IPS-15b (cell line): ENCODE measurements around the gene PNKD.

Experiments used
- H3K27me3 ChIP-seq: one replicate; pipeline ENCODE4 v1.6.1; 2013; ENCODE audit warnings: low read length; ENCODE audit not compliant: control insufficient read depth, insufficient read depth
- H3K36me3 ChIP-seq: one replicate; pipeline ENCODE4 v1.6.1; 2013; ENCODE audit warnings: low read length; ENCODE audit not compliant: control insufficient read depth, insufficient read depth
- H3K4me1 ChIP-seq: one replicate; pipeline ENCODE4 v1.6.1; 2013; ENCODE audit warnings: mild to moderate bottlenecking, low read length; ENCODE audit not compliant: control insufficient read depth, insufficient read depth
- H3K4me3 ChIP-seq: one replicate; pipeline ENCODE4 v1.5.1; 2013; ENCODE audit warnings: low read depth, low read length
- H3K9ac ChIP-seq: one replicate; pipeline ENCODE4 v1.6.1; 2013; ENCODE audit warnings: low read depth, mild to moderate bottlenecking, low read length
- H3K9me3 ChIP-seq: one replicate; pipeline ENCODE4 v1.6.1; 2013; ENCODE audit warnings: mild to moderate bottlenecking, low read length; ENCODE audit not compliant: control insufficient read depth, insufficient read depth

Gene PNKD

DNA sequence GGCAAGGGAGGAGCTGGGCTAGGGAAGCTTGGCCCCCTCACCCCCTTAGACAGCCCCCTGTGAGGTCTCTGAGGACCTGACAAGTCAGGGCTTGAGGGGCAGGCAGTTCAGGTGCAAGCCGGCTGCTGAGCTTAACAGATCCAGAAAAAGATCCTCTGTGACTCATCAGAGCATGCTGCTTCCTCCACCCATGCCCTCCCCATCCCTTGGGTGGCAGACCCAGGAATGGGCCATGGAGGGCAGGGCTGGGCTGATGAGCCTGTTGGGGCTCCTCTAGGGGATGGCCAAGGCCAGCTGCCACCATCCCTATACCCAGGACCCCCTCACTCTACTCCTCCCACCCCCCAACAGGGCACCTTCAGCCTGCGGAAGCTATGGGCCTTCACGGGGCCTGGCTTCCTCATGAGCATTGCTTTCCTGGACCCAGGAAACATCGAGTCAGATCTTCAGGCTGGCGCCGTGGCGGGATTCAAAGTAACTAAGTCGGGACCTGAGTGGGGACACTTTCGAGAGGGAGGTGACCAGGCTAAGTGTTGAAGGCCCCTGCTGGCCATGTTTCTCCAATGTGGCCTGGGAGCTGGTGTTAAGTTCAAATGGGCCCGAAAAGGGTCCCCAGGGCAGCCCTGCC is 113.7 kb downstream of the PNKD start:
- Histone ChIP-seq H3K27me3 (peaks cover 41% of the 10 kb centered on the region), H3K9me3 (no peaks in the 10 kb centered on the region), H3K4me3 (no peak overlapping the region), H3K36me3 (no peaks in the 10 kb centered on the region), H3K9ac (no peak overlapping the region), H3K4me1 (peaks cover 4% of the 10 kb centered on the region)

- H3K4me1 ChIP-seq: peaks cover 4% of the 10 kb centered on the region
These were observed 114.7 kb downstream of the PNKD start for GRCh38 chr2:218384975-218385374.

DNA sequence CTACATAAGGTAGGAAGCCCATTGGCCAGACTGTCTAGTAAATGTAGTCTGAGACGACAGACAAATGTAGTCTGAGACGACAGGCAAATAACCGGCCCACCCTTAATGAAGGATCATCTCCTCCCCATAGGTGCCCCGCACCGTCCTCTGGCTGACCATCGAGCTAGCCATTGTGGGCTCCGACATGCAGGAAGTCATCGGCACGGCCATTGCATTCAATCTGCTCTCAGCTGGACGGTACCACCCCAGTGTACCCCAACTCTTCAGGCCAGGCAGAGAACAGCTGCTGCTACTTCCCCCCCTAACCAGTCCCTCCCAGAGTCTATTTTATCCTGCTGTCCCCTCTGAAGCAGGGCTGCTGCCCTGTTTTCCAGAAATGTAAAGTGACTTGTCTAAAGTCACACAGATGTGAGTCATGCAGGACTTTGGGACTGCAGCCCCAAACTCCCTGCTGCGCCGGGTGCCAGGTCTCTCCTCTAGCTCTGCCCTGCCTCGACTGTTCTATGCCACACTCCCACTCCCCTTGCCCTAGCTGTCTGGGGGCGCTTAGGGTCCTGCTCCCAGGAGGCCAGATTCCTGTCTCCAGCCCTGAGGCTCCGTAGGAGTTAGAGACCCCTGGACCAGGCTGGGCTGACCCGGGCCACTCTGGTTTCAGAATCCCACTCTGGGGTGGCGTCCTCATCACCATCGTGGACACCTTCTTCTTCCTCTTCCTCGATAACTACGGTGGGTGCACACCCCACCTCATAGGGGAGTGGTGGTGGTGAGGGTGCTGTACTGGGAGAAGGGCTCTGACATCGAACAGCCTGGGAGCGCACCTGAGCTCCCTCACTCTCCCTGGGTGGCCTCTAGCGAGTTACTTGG is 116.4 kb downstream of the PNKD start:
- Histone ChIP-seq H3K9me3 (no peaks in the 10 kb centered on the region), H3K4me1 (peaks cover 4% of the 10 kb centered on the region), H3K4me3 (peak overlapping the region; percentile 70), H3K36me3 (no peaks in the 10 kb centered on the region), H3K27me3 (peaks cover 43% of the 10 kb centered on the region), H3K9ac (no peak overlapping the region)

More at GRCh38 chr2:218384975-218385374, 114.7 kb downstream of the PNKD start:
- Histone ChIP-seq H3K9me3 (no peaks in the 10 kb centered on the region), H3K9ac (no peak overlapping the region), H3K4me3 (no peak overlapping the region), H3K27me3 (peaks cover 43% of the 10 kb centered on the region), H3K36me3 (no peaks in the 10 kb centered on the region)

DNA sequence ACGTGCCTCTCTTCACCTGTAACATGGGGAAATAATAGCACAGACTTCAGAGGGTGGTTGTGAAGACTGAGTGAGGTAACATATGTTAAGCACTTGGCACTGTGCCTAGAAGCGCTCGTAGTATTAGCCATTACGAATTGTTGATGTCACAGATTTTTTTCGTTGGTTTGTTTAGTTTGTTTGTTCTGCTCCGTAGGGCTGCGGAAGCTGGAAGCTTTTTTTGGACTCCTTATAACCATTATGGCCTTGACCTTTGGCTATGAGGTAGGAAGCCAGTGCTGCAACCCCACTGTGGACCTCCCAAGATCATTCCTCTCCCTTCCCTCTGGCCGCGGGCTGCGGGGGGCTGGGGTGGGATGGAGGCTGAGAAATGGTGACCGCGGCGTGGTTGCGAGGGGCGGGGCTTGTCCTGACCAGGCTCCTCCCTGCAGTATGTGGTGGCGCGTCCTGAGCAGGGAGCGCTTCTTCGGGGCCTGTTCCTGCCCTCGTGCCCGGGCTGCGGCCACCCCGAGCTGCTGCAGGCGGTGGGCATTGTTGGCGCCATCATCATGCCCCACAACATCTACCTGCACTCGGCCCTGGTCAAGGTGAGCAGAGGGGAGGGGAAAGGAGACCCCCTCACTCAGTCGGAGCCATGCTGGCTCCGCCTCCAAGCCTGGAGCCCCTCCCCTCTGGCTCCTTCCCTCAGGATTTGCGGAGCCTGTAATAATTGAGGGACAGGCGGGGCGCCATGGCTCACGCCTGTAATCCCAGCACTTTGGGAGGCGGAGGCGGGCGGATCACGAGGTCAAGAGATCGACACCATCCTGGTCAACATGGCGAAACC is 117.3 kb downstream of the PNKD start:
- Histone ChIP-seq H3K9me3 (no peaks in the 10 kb centered on the region), H3K4me3 (peak overlapping the region; percentile 70), H3K9ac (peak overlapping the region; percentile 62), H3K4me1 (peaks cover 4% of the 10 kb centered on the region), H3K27me3 (peaks cover 36% of the 10 kb centered on the region), H3K36me3 (no peaks in the 10 kb centered on the region)

GRCh38 chr2:218389333-218390150 is 119.2 kb downstream of the PNKD start:
- H3K4me3 ChIP-seq: no peak overlapping the region
- H3K36me3 ChIP-seq: no peaks in the 10 kb centered on the region
- no peaks in the 10 kb centered on the region for H3K9me3 ChIP-seq
- H3K27me3 ChIP-seq: peaks cover 35% of the 10 kb centered on the region
- H3K4me1 ChIP-seq: peaks cover 6% of the 10 kb centered on the region
- no peak overlapping the region for H3K9ac ChIP-seq

DNA sequence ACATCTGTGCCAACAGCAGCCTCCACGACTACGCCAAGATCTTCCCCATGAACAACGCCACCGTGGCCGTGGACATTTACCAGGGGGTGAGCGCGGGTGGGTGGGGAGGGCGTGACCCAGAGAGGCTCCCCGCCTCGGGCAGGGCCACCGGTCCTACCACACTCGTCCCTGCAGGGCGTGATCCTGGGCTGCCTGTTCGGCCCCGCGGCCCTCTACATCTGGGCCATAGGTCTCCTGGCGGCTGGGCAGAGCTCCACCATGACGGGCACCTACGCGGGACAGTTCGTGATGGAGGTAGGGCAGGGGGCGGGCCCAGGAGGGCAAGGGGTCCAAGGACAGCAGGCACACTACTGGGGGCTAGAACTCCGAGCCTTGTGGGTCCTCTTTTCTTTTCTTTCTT is 120.9 kb downstream of the PNKD start:
- Histone ChIP-seq H3K27me3 (peaks cover 27% of the 10 kb centered on the region), H3K36me3 (no peaks in the 10 kb centered on the region), H3K4me3 (no peak overlapping the region), H3K4me1 (peaks cover 6% of the 10 kb centered on the region), H3K9me3 (no peaks in the 10 kb centered on the region), H3K9ac (no peak overlapping the region)

GRCh38 chr2:218392459-218392858 is 122.1 kb downstream of the PNKD start:
- H3K4me3 ChIP-seq: no peak overlapping the region
- H3K4me1 ChIP-seq: peaks cover 2% of the 10 kb centered on the region
- H3K27me3 ChIP-seq: peaks cover 26% of the 10 kb centered on the region
- H3K9ac ChIP-seq: no peak overlapping the region
- H3K9me3 ChIP-seq: no peaks in the 10 kb centered on the region
- H3K36me3 ChIP-seq: no peaks in the 10 kb centered on the region

- H3K9me3 ChIP-seq: no peaks in the 10 kb centered on the region
- peaks cover 31% of the 10 kb centered on the region for H3K27me3 ChIP-seq
- H3K4me3 ChIP-seq: no peak overlapping the region
- H3K9ac ChIP-seq: no peak overlapping the region
- H3K4me1 ChIP-seq: peaks cover 4% of the 10 kb centered on the region
- no peaks in the 10 kb centered on the region for H3K36me3 ChIP-seq
These were observed 122.7 kb downstream of the PNKD start for GRCh38 chr2:218392891-218393462.

- H3K9me3 ChIP-seq: no peaks in the 10 kb centered on the region
- no peaks in the 10 kb centered on the region for H3K36me3 ChIP-seq
- no peak overlapping the region for H3K9ac ChIP-seq
- H3K27me3 ChIP-seq: peaks cover 38% of the 10 kb centered on the region
- H3K4me3 ChIP-seq: no peak overlapping the region
- H3K4me1 ChIP-seq: peaks cover 4% of the 10 kb centered on the region
These were observed 123.5 kb downstream of the PNKD start for GRCh38 chr2:218393750-218394290.

DNA sequence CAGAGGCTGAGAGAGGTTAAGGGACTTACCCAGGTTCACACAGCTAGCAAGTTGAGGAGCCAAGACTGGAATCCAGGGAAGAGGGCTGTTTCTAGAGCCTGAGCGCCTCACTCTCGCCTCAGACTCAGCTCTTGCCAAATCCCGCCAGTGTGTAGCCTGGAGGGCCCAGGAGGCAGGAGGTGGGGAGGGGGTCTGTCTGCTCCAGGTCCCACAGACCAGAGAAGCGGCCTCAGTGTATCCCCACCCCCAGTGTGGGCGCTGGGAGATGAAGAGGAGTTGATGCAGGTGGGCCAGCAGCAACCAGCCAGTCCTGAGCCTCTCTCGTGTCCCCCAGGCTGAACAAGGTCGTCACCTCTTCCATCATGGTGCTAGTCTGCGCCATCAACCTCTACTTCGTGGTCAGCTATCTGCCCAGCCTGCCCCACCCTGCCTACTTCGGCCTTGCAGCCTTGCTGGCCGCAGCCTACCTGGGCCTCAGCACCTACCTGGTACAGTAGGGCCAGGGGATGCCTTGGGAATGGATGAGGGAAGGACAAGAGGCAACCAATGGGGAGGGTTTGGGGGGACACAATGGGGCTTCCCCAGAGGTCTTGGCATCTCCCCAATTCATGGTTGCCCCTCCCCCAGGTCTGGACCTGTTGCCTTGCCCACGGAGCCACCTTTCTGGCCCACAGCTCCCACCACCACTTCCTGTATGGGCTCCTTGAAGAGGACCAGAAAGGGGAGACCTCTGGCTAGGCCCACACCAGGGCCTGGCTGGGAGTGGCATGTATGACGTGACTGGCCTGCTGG is 124.2 kb downstream of the PNKD start:
- Histone ChIP-seq H3K36me3 (no peaks in the 10 kb centered on the region), H3K9me3 (no peaks in the 10 kb centered on the region), H3K4me1 (peaks cover 4% of the 10 kb centered on the region), H3K9ac (no peak overlapping the region), H3K27me3 (peaks cover 42% of the 10 kb centered on the region), H3K4me3 (no peak overlapping the region)
